ENCODE results near the gene GCM1.

Gene GCM1

GRCh38 chr6:53103993-53104675, 44.5 kb downstream of the GCM1 start:
- peak in 1 of 2 experiments; percentile 16 for DNase-seq

GRCh38 chr6:53101006-53101405, 47.6 kb downstream of the GCM1 start:
- DNase-seq = no peak

GRCh38 chr6:53100561-53100960, 48.1 kb downstream of the GCM1 start:
- DNase-seq = no peak

GRCh38 chr6:53095716-53096115, 52.9 kb downstream of the GCM1 start:
- no peak for DNase-seq

GRCh38 chr6:53095270-53095669, 53.4 kb downstream of the GCM1 start:
- no peak for DNase-seq

GRCh38 chr6:53090576-53090975, 58.1 kb downstream of the GCM1 start:
- no peak for DNase-seq

- DNase-seq = no peak
Measured at GRCh38 chr6:53089948-53090347, 58.7 kb downstream of the GCM1 start.

GRCh38 chr6:53086302-53086701, 62.3 kb downstream of the GCM1 start:
- no peak for DNase-seq

GRCh38 chr6:53080813-53081212, 67.8 kb downstream of the GCM1 start:
- no peak for DNase-seq

Measured in SW 1271 (cell line).